Measurements from ENCODE around the gene NDUFS7. TPM values are rescaled to one million over a fixed set of nuclear protein-coding genes. Genes with fewer than 3 reads are reported as not detected.

Gene NDUFS7
- polyA plus RNA-seq, 2 of the 4 experiments (the other 2 are of a cell fraction): 19.3 to 68.9 TPM

DNA sequence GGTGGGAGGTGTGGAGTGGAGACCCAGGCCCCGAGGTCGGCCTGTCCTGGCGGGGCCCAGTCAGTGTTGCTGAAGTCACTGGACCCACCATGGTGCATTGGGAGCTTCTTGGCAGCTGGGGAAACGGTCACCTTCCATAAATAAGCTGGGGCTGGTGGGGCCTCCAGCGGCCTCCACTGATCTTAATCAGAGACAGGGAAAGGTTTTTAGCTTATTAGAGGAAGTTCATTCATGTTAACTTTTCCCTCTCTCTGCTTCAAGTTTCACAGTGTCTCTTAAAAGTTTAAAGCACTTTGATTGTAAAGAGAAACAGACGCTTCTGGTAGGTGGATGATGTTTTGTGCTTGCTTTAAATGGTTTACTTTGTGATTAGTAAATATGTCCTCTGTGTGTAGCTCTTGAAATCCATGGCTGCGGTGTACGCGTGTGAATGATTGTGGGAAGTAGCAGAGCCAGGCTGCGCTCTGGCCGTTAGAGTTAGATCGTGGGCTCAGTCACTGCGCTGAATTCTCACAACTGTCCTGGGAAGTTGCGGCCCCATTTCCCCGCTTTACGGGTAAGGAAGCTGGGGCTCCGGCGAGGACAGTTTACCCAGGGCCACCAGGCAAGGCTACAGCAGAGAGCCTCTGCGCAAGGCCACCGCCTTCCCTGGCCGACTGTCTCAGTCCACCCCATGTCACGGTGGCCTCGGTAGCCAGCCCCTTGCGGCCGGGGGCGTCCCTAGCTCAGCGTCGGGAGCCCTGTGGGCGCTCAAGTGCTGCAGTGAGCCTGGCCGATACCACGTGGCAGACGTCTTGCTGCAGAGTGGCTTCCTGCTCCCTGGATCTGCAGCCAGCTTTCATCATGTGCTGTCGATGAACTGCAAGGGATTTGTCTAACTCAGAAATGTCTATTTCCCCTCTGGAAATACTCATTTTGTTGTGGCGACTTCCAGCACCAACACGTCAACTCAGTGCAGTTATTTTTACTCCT is 16.5 kb upstream of the NDUFS7 start:
- no peak overlapping the region for H3K4me3 ChIP-seq
- ATAC-seq (no peak), FAIRE-seq (no peak), DNase-seq (ENCODE audit: low read depth in 1 of 2, low spot score in 1 of 2) (no peak)
- no peak for TF ChIP-seq HDAC2 (IDR thresholded peaks at IDR 0.05)
- no peak for TF ChIP-seq KDM5A (IDR thresholded peaks at IDR 0.05)
- no peak for TF ChIP-seq RNF2 (IDR thresholded peaks at IDR 0.05; ENCODE audit: borderline replicate concordance, low read depth)
- no peak for TF ChIP-seq CBX8 (IDR thresholded peaks at IDR 0.05)
- TF ChIP-seq, protein P1, sequence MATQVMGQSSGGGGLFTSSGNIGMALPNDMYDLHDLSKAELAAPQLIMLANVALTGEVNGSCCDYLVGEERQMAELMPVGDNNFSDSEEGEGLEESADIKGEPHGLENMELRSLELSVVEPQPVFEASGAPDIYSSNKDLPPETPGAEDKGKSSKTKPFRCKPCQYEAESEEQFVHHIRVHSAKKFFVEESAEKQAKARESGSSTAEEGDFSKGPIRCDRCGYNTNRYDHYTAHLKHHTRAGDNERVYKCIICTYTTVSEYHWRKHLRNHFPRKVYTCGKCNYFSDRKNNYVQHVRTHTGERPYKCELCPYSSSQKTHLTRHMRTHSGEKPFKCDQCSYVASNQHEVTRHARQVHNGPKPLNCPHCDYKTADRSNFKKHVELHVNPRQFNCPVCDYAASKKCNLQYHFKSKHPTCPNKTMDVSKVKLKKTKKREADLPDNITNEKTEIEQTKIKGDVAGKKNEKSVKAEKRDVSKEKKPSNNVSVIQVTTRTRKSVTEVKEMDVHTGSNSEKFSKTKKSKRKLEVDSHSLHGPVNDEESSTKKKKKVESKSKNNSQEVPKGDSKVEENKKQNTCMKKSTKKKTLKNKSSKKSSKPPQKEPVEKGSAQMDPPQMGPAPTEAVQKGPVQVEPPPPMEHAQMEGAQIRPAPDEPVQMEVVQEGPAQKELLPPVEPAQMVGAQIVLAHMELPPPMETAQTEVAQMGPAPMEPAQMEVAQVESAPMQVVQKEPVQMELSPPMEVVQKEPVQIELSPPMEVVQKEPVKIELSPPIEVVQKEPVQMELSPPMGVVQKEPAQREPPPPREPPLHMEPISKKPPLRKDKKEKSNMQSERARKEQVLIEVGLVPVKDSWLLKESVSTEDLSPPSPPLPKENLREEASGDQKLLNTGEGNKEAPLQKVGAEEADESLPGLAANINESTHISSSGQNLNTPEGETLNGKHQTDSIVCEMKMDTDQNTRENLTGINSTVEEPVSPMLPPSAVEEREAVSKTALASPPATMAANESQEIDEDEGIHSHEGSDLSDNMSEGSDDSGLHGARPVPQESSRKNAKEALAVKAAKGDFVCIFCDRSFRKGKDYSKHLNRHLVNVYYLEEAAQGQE (IDR thresholded peaks at IDR 0.05): no peak
- TF ChIP-seq ELK1 (IDR thresholded peaks at IDR 0.05; ENCODE audit: low read depth, low read length): no peak
- no peak for TF ChIP-seq HOXB13 (CRISPR knock-in tag; IDR thresholded peaks at IDR 0.05; ENCODE audit: low read depth)
- TF ChIP-seq FOSB (CRISPR knock-in tag; IDR thresholded peaks at IDR 0.05): no peak
- no peak for TF ChIP-seq ESRRA (IDR thresholded peaks at IDR 0.05; ENCODE audit: borderline replicate concordance, low read length)
- no peak for TF ChIP-seq NFE2L2 (conservative IDR thresholded peaks at IDR 0.05; ENCODE audit: low read length)
- TF ChIP-seq MYC (IDR thresholded peaks at IDR 0.05; ENCODE audit: borderline replicate concordance, low read length): no peak
- 94% methylated on average over 31 of the region's 35 CpGs for WGBS (ENCODE audit: missing lambda C conversion rate)
- no peak overlapping the region for H3K27ac ChIP-seq
- H3K9me3 ChIP-seq: no peaks in the 10 kb centered on the region
- ChIA-PET POLR2A (no interaction called here), CTCF (interaction anchor here (1.2 to 1.3 kb wide), 3 partner anchors 8 to 88 kb away, joined by 3 to 4 read pairs (median 3); no protein-coding TSS in a partner anchor)
- peaks cover under 1% of the 10 kb centered on the region; the same call in 2 of the 3 replicates for H3K4me1 ChIP-seq
- no peak overlapping the region for H3K4me2 ChIP-seq

DNA sequence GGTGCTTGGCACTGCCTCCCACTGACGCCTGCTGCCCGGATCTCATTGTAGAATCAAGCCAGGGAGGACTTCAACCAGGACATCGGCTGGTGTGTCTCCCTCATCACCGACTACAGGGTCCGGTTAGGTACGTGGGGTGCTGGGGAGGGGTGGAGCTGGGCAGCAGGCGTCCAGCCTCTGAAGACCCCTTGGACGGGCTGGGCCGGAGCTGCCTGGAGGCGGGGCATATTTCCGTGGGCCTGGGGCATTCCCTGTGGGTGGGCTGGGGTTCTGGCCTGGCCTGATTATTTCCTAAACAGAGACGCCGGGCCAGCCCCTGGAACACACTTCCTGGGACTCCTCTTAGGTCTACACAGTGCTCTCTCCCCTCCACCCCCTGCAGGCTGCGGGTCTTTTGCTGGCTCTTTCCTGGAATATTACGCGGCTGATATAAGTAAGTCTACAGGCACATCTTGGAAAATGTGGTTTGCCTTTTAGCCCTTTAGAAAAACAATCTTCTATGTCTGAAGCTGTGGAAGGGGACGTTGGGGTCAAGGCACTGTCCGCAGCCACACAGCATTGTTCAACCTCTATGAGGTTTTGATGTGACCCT is 14.4 kb upstream of the NDUFS7 start:
- no peak for ATAC-seq
- TF ChIP-seq NR3C1 (IDR thresholded peaks at IDR 0.05) (no peak), CHD2 (IDR thresholded peaks at IDR 0.05; ENCODE audit: low read length, partially characterized antibody) (no peak), CEBPB (IDR thresholded peaks at IDR 0.05) (no peak), JUN (IDR thresholded peaks at IDR 0.05) (no peak), ZNF302 (CRISPR knock-in tag; IDR thresholded peaks at IDR 0.05) (no peak), ZSCAN20 (CRISPR knock-in tag; IDR thresholded peaks at IDR 0.05) (no peak), SREBF2 (IDR thresholded peaks at IDR 0.05) (no peak), POLR2A (IDR thresholded peaks at IDR 0.05; ENCODE audit: low read length) (no peak), BCL3 (IDR thresholded peaks at IDR 0.05) (no peak)
- TF ChIP-seq, protein P2, sequence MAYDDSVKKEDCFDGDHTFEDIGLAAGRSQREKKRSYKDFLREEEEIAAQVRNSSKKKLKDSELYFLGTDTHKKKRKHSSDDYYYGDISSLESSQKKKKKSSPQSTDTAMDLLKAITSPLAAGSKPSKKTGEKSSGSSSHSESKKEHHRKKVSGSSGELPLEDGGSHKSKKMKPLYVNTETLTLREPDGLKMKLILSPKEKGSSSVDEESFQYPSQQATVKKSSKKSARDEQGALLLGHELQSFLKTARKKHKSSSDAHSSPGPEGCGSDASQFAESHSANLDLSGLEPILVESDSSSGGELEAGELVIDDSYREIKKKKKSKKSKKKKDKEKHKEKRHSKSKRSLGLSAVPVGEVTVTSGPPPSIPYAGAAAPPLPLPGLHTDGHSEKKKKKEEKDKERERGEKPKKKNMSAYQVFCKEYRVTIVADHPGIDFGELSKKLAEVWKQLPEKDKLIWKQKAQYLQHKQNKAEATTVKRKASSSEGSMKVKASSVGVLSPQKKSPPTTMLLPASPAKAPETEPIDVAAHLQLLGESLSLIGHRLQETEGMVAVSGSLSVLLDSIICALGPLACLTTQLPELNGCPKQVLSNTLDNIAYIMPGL (CRISPR knock-in tag; IDR thresholded peaks at IDR 0.05; ENCODE audit: borderline replicate concordance): no peak
- 97% methylated on average over 11 of the region's 18 CpGs for WGBS (ENCODE audit: missing lambda C conversion rate)
- Histone ChIP-seq H3K4me1 (no peaks in the 10 kb centered on the region), H3K4me3 (no peak overlapping the region), H3K27ac (no peak overlapping the region), H3K4me2 (no peak overlapping the region), H3K9me3 (no peaks in the 10 kb centered on the region)
- DNase-seq (ENCODE audit: low read depth in 1 of 2, low spot score in 1 of 2): no peak
- POLR2A ChIA-PET: no interaction called here
- CTCF ChIA-PET: interaction anchor here (1.0 to 4.6 kb wide), 4 partner anchors 14 to 90 kb away, joined by 3 to 37 read pairs (median 4); partner anchors contain the start of gene NDUFS7
- FAIRE-seq: no peak

Data from A549 (cell line).